HEK293T (cell line): ENCODE data around the gene RET.

Experiments
- CTCF ChIA-PET: fragments of 350-600 bp; formaldehyde crosslinking; extraction: SDS; loops from one replicate; lab custom pipeline; 2021; ENCODE audit warnings: antibody characterized with exemption, inconsistent platforms; lab: Yijun Ruan, JAX
- POLR2A ChIA-PET: fragments of 350-600 bp; formaldehyde crosslinking; extraction: SDS; loops from one replicate; lab custom pipeline; 2020; ENCODE audit warnings: antibody characterized with exemption, inconsistent platforms; lab: Yijun Ruan, JAX
- DNase-seq: peaks from one replicate; pipeline ENCODE4 v3.0.0; 2012; ENCODE audit warnings: mixed read lengths; ENCODE audit errors: extremely low spot score
- ARNT ChIP-seq: fragments of 450-650 bp; IDR thresholded peaks from 2 replicates; pipeline ENCODE4 v1.6.1; 2017; ENCODE audit warnings: mild to moderate bottlenecking
- BHLHE40 ChIP-seq: fragments of 450-650 bp; IDR thresholded peaks from 2 replicates; pipeline ENCODE4 v1.6.1; 2016; ENCODE audit warnings: mild to moderate bottlenecking, moderate library complexity, borderline replicate concordance
- CTBP1 ChIP-seq: fragments of 450-650 bp; IDR thresholded peaks from 2 replicates; pipeline ENCODE4 v1.6.1; 2016; ENCODE audit warnings: borderline replicate concordance
- ELF4 ChIP-seq: fragments of 450-650 bp; IDR thresholded peaks from 2 replicates; pipeline ENCODE4 v1.6.1; 2017; ENCODE audit warnings: antibody characterized with exemption
- FOXA1 ChIP-seq: fragments of 450-650 bp; IDR thresholded peaks from 2 replicates; pipeline ENCODE4 v1.6.1; 2016; ENCODE audit warnings: mild to moderate bottlenecking
- FOXK2 ChIP-seq: fragments of 450-650 bp; IDR thresholded peaks from 2 replicates; pipeline ENCODE4 v1.6.1; 2016; ENCODE audit warnings: mild to moderate bottlenecking
- FOXM1 ChIP-seq: fragments of 450-650 bp; IDR thresholded peaks from 2 replicates; pipeline ENCODE4 v1.6.1; 2017; ENCODE audit warnings: mild to moderate bottlenecking, borderline replicate concordance
- HDGF ChIP-seq: fragments of 450-650 bp; IDR thresholded peaks from 2 replicates; pipeline ENCODE4 v1.6.1; 2017; ENCODE audit warnings: antibody characterized with exemption, borderline replicate concordance
- L3MBTL2 ChIP-seq: fragments of 450-650 bp; conservative IDR thresholded peaks from 2 replicates; pipeline ENCODE4 v1.6.1; 2016; ENCODE audit warnings: mild to moderate bottlenecking
- LEF1 ChIP-seq: fragments of 450-650 bp; IDR thresholded peaks from 2 replicates; pipeline ENCODE4 v1.6.1; 2017; ENCODE audit warnings: mild to moderate bottlenecking, borderline replicate concordance
- NFRKB ChIP-seq: fragments of 450-650 bp; IDR thresholded peaks from 2 replicates; pipeline ENCODE4 v1.6.1; 2016; ENCODE audit warnings: mild to moderate bottlenecking, moderate library complexity
- PKNOX1 ChIP-seq: fragments of 450-650 bp; IDR thresholded peaks from 2 replicates; pipeline ENCODE4 v1.6.1; 2016
- SP1 ChIP-seq: fragments of 450-650 bp; IDR thresholded peaks from 2 replicates; pipeline ENCODE4 v1.6.1; 2017
- SUZ12 ChIP-seq: fragments of 450-650 bp; IDR thresholded peaks from 2 replicates; pipeline ENCODE4 v1.6.1; 2016; ENCODE audit warnings: mild to moderate bottlenecking
- TARDBP ChIP-seq: fragments of 450-650 bp; IDR thresholded peaks from 2 replicates; pipeline ENCODE4 v1.6.1; 2016
- ZNF384 ChIP-seq: fragments of 450-650 bp; IDR thresholded peaks from 2 replicates; pipeline ENCODE4 v1.6.1; 2016

The RET gene

GRCh38 chr10:43068471-43069210, 8.2 kb upstream of the RET start:
- TF ChIP-seq FOXK2: no peak
- POLR2A ChIA-PET: no interaction called here
- no peak for DNase-seq
- CTCF ChIA-PET: no interaction called here

- CTCF ChIA-PET: no interaction called here
- POLR2A ChIA-PET: no interaction called here
- TF ChIP-seq CTBP1: no peak
- TF ChIP-seq BHLHE40: no peak
- no peak for TF ChIP-seq HDGF
- no peak for TF ChIP-seq ARNT
- no peak for TF ChIP-seq ZNF384
- no peak for TF ChIP-seq PKNOX1
- DNase-seq: no peak
Observed at GRCh38 chr10:43069211-43069515, 7.7 kb upstream of the RET start.

- no peak for DNase-seq
- no peak for TF ChIP-seq PKNOX1
- TF ChIP-seq FOXM1: no peak
- no peak for TF ChIP-seq SP1
- TF ChIP-seq L3MBTL2: no peak
- no peak for TF ChIP-seq HDGF
- TF ChIP-seq BHLHE40: no peak
- no peak for TF ChIP-seq FOXA1
- no peak for TF ChIP-seq SUZ12
- TF ChIP-seq LEF1: no peak
- TF ChIP-seq NFRKB: no peak
- TF ChIP-seq ARNT: no peak
- TF ChIP-seq ELF4: no peak
- TF ChIP-seq CTBP1: no peak
- TF ChIP-seq ZNF384: no peak
- no peak for TF ChIP-seq TARDBP
- ChIA-PET POLR2A (no interaction called here), CTCF (no interaction called here)
Observed at GRCh38 chr10:43069579-43069978, 7.3 kb upstream of the RET start.

- ChIA-PET CTCF (no interaction called here), POLR2A (no interaction called here)
- no peak for DNase-seq
- no peak for TF ChIP-seq FOXM1
- TF ChIP-seq LEF1: no peak
- TF ChIP-seq CTBP1: no peak
- no peak for TF ChIP-seq SP1
- no peak for TF ChIP-seq SUZ12
- no peak for TF ChIP-seq FOXK2
- no peak for TF ChIP-seq HDGF
- no peak for TF ChIP-seq ELF4
- TF ChIP-seq PKNOX1: no peak
- TF ChIP-seq ARNT: no peak
- no peak for TF ChIP-seq BHLHE40
- TF ChIP-seq TARDBP: no peak
- TF ChIP-seq L3MBTL2: no peak
- TF ChIP-seq ZNF384: no peak
Observed at GRCh38 chr10:43070121-43071085, 6.5 kb upstream of the RET start.

- CTCF ChIA-PET: no interaction called here
Observed at GRCh38 chr10:43071865-43072650, 4.8 kb upstream of the RET start.

More at GRCh38 chr10:43071865-43072650, 4.8 kb upstream of the RET start:
- DNase-seq: no peak
- no peak for TF ChIP-seq FOXK2
- TF ChIP-seq L3MBTL2: no peak
- TF ChIP-seq SP1: no peak
- no peak for TF ChIP-seq LEF1
- TF ChIP-seq PKNOX1: no peak
- no peak for TF ChIP-seq SUZ12
- TF ChIP-seq ARNT: no peak
- no peak for TF ChIP-seq ZNF384
- TF ChIP-seq CTBP1: no peak
- POLR2A ChIA-PET: no interaction called here
